ENCODE measurements around the gene RBMS3. TPM values are rescaled to one million over a fixed set of nuclear protein-coding genes. Genes with fewer than 3 reads are reported as not detected.

RBMS3 gene
- total RNA-seq, 1 donor from 2014 or later: 3.8 TPM

- no peak for DNase-seq (ENCODE audit: low spot score, unreplicated experiment)
- Mint-ChIP-seq H3K36me3 (ENCODE audit: insufficient read depth) (no peaks in the 10 kb centered on the region), H3K9me3 (ENCODE audit: low read depth) (peaks cover 5% of the 10 kb centered on the region), H3K27me3 (no peaks in the 10 kb centered on the region), H3K27ac (no peak overlapping the region), H3K4me3 (ENCODE audit: low read depth) (no peak overlapping the region), H3K4me1 (ENCODE audit: low read depth) (no peaks in the 10 kb centered on the region)
- TF ChIP-seq CTCF (IDR thresholded peaks at IDR 0.05; ENCODE audit: unreplicated experiment): no peak
Measured at GRCh38 chr3:29381595-29381994, 100.7 kb downstream of the RBMS3 start.

DNA sequence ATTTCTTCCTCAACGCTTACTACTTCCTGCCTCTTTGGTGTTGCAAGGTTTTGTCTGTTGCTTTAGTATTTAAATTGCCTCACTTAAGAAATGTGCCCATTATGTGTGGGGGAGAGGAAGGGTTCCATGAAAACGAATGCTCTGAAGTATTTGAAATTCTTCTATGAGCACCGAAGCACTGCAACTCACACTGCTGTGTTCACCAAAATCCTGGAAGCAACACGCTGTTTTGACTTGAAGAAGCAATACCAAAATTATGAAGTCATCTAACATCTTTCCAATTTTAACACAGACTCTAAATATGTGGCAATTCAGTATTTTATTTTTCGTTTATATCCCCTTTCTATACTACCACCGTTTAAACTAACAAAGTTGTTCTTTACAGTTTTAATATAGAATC lies 101.5 kb downstream of the RBMS3 start:
- Mint-ChIP-seq H3K36me3 (ENCODE audit: insufficient read depth) (no peaks in the 10 kb centered on the region), H3K9me3 (ENCODE audit: low read depth) (peaks cover 5% of the 10 kb centered on the region), H3K27me3 (no peaks in the 10 kb centered on the region), H3K4me1 (ENCODE audit: low read depth) (no peaks in the 10 kb centered on the region), H3K4me3 (ENCODE audit: low read depth) (no peak overlapping the region), H3K27ac (no peak overlapping the region)
- no peak for TF ChIP-seq CTCF (IDR thresholded peaks at IDR 0.05; ENCODE audit: unreplicated experiment)
- no peak for DNase-seq (ENCODE audit: low spot score, unreplicated experiment)

DNA sequence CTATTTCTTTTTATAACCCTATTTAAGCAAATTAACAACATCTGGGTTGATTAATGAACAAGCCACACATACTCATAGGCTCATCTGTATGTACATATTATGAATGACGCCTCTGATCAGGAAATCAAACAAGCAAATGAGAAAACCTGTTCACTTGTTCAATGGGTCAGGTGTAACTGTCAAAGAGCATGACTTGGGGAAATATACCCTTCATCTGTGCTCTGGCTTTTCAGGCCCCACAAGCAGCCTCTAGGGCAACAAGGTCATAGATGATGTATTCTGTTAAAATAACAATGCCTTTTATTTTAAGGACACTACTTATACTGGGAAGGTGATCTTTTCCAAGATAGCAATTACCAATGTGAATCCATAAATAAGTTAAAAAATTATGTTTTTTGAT lies 102.0 kb downstream of the RBMS3 start:
- TF ChIP-seq CTCF (IDR thresholded peaks at IDR 0.05; ENCODE audit: unreplicated experiment): no peak
- H3K27ac Mint-ChIP-seq: no peak overlapping the region
- no peaks in the 10 kb centered on the region for H3K36me3 Mint-ChIP-seq (ENCODE audit: insufficient read depth)

GRCh38 chr3:29384640-29385039 lies 103.8 kb downstream of the RBMS3 start:
- DNase-seq (ENCODE audit: low spot score, unreplicated experiment): no peak
- Mint-ChIP-seq H3K4me1 (ENCODE audit: low read depth) (no peaks in the 10 kb centered on the region), H3K36me3 (ENCODE audit: insufficient read depth) (no peaks in the 10 kb centered on the region), H3K4me3 (ENCODE audit: low read depth) (no peak overlapping the region), H3K27me3 (no peaks in the 10 kb centered on the region), H3K27ac (no peak overlapping the region), H3K9me3 (ENCODE audit: low read depth) (peaks cover 5% of the 10 kb centered on the region)
- TF ChIP-seq CTCF (IDR thresholded peaks at IDR 0.05; ENCODE audit: unreplicated experiment): no peak

More for the DNA sequence above, 102.0 kb downstream of the RBMS3 start:
- H3K4me3 Mint-ChIP-seq (ENCODE audit: low read depth): no peak overlapping the region
- no peaks in the 10 kb centered on the region for H3K27me3 Mint-ChIP-seq
- DNase-seq (ENCODE audit: low spot score, unreplicated experiment): no peak
- peaks cover 5% of the 10 kb centered on the region for H3K9me3 Mint-ChIP-seq (ENCODE audit: low read depth)
- H3K4me1 Mint-ChIP-seq (ENCODE audit: low read depth): no peaks in the 10 kb centered on the region

DNA sequence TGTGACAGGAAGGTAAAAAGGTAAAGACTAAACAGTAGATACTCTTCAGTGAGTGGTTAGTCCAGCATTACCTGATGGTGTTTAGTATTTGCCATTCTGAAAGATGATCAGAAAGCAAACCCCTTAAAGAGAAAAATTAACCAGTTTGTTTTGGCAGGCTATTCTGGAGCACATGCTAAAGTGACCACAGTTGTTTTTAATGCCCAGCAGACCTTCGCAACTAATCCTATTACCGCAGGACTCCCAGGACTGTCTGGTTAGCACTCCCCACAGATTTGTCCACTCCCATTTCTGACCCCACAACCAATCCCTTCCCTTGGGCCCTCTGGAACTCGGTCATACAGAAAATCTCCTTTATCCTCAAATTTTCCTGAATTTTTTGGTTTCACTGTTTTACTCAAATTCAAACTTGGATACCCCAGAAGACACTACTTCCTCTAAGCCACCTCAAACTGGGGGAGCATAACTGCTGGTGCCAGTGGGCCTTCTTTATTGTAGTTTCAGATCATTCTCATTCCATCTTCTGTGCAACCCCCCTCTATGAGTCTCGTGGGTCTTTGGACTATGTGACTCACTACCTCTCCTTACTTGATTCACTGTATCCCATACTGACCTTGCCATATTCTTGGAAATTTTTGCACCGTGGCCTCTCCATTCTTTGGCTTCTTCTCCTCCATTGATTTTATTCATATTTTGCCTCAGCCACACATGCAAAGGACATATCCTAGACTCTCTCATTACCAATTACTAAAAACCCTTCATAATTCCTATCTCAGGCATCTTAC lies 104.4 kb downstream of the RBMS3 start:
- Mint-ChIP-seq H3K36me3 (ENCODE audit: insufficient read depth) (no peaks in the 10 kb centered on the region), H3K27ac (no peak overlapping the region), H3K4me1 (ENCODE audit: low read depth) (no peaks in the 10 kb centered on the region), H3K9me3 (ENCODE audit: low read depth) (peaks cover 5% of the 10 kb centered on the region), H3K27me3 (no peaks in the 10 kb centered on the region), H3K4me3 (ENCODE audit: low read depth) (no peak overlapping the region)
- DNase-seq (ENCODE audit: low spot score, unreplicated experiment): no peak
- no peak for TF ChIP-seq CTCF (IDR thresholded peaks at IDR 0.05; ENCODE audit: unreplicated experiment)
